H1 (cell line): ENCODE data around the gene BGLAP. TPM values are rescaled to one million over a fixed set of nuclear protein-coding genes. Genes with fewer than 3 reads are reported as not detected.

Experiments used
- CTCF ChIA-PET: fragments of 300-600 bp; sonication (Branson Sonifier 250); formaldehyde crosslinking; loops from one replicate; lab custom pipeline; 2021; ENCODE audit not compliant: partially characterized antibody; lab: Charles Lee
- POLR2A ChIA-PET: fragments of 300-600 bp; sonication (Branson Sonifier 250); formaldehyde crosslinking; loops from one replicate; lab custom pipeline; 2021; ENCODE audit warnings: inconsistent platforms; ENCODE audit not compliant: partially characterized antibody; lab: Charles Lee
- DNase-seq, 2 experiments: peaks; one replicate each; pipeline versions ENCODE4 v3.0.0 to v3.0.0-alpha.2; 2010 to 2022; ENCODE audit warnings: low spot score in 2 of 2, low read depth in 1 of 2, mixed read lengths in 1 of 2
- FAIRE-seq: peaks from 2 replicates; lab custom pipeline; 2011; peaks lifted over from hg19 to GRCh38; lab: Jason Lieb, UNC
- H2AFZ ChIP-seq: 2 replicates; pipeline ENCODE4 v1.8.1; 2012; ENCODE audit warnings: low read length, inconsistent platforms
- H2AK5ac ChIP-seq: 2 replicates; pipeline ENCODE4 v1.6.1; 2013; ENCODE audit warnings: low read depth, low read length
- H2BK120ac ChIP-seq: replicated peaks from 2 replicates; pipeline ENCODE3; 2013; ENCODE audit warnings: low read depth, low read length, inconsistent platforms
- H2BK12ac ChIP-seq: 2 replicates; pipeline ENCODE4 v1.6.1; 2013; ENCODE audit warnings: low read depth, low read length
- H2BK15ac ChIP-seq: 2 replicates; pipeline ENCODE4 v1.6.1; 2013; ENCODE audit warnings: low read length
- H2BK20ac ChIP-seq: 2 replicates; pipeline ENCODE4 v1.6.1; 2013; ENCODE audit warnings: low read length
- H2BK5ac ChIP-seq: 2 replicates; pipeline ENCODE4 v1.6.1; 2013; ENCODE audit warnings: low read depth, low read length
- H3K14ac ChIP-seq: 2 replicates; pipeline ENCODE4 v1.6.1; 2013; ENCODE audit warnings: inconsistent platforms; ENCODE audit not compliant: insufficient read length
- H3K18ac ChIP-seq: 2 replicates; pipeline ENCODE4 v1.6.1; 2013; ENCODE audit warnings: low read length; ENCODE audit errors: extremely low read depth
- H3K23ac ChIP-seq: 2 replicates; pipeline ENCODE4 v1.6.1; 2013; ENCODE audit warnings: inconsistent platforms; ENCODE audit not compliant: insufficient read length
- H3K23me2 ChIP-seq: 2 replicates; pipeline ENCODE4 v1.6.1; 2013; ENCODE audit warnings: low read depth, low read length
- H3K27ac ChIP-seq: 2 replicates; pipeline ENCODE4 v1.6.1; 2011; ENCODE audit warnings: low read depth, low read length, inconsistent platforms
- H3K27me3 ChIP-seq, 4 experiments: replicated peaks in 1 of 4; 1 replicate in 1 of 4; 2 replicates in 3 of 4; pipeline versions ENCODE4 v1.6.1 to v1.8.1; 2011 to 2013; ENCODE audit warnings: low read length in 3 of 4, mild to moderate bottlenecking in 3 of 4, inconsistent platforms in 2 of 4, mixed read lengths in 2 of 4, moderate library complexity in 1 of 4; ENCODE audit not compliant: control insufficient read depth in 3 of 4, insufficient read depth in 3 of 4; ENCODE audit errors: extremely low read depth in 1 of 4
- H3K36me3 ChIP-seq, 4 experiments: 2 replicates each; pipeline versions ENCODE4 v1.6.1 to v1.8.1; 2011 to 2013; ENCODE audit warnings: mild to moderate bottlenecking in 4 of 4, low read length in 3 of 4, moderate library complexity in 2 of 4, control low read depth in 1 of 4, inconsistent platforms in 1 of 4; ENCODE audit not compliant: insufficient read depth in 4 of 4, control insufficient read depth in 2 of 4
- H3K4ac ChIP-seq: replicated peaks from 2 replicates; pipeline ENCODE3; 2013; ENCODE audit warnings: low read length, low read depth, mixed read lengths, inconsistent platforms; ENCODE audit not compliant: insufficient read length
- H3K4me1 ChIP-seq, 4 experiments: replicated peaks in 1 of 4; 1 replicate in 1 of 4; 2 replicates in 3 of 4; pipeline versions ENCODE4 v1.6.1 to v1.8.1; 2011 to 2013; ENCODE audit warnings: low read length in 3 of 4, inconsistent platforms in 2 of 4, mixed read lengths in 1 of 4; ENCODE audit not compliant: insufficient read depth in 4 of 4, control insufficient read depth in 3 of 4
- H3K4me2 ChIP-seq, 2 experiments: 2 replicates each; pipeline versions ENCODE4 v1.6.1 to v1.8.1; 2011 to 2013; ENCODE audit warnings: low read depth in 2 of 2, low read length in 2 of 2, control low read depth in 1 of 2, inconsistent platforms in 1 of 2, mild to moderate bottlenecking in 1 of 2; ENCODE audit not compliant: insufficient read depth in 1 of 2
- H3K4me3 ChIP-seq, 4 experiments: fragments of 200-600, 300-600 bp in 1 of 4; sonication (generic), shearing (Covaris generic), sonication (Bioruptor Twin) in 1 of 4; 2 replicates each; pipeline versions ENCODE4 v1.5.1 to v1.8.1; 2011 to 2016; ENCODE audit warnings: low read length in 4 of 4, low read depth in 3 of 4, control low read depth in 2 of 4, inconsistent platforms in 2 of 4, mild to moderate bottlenecking in 2 of 4, mixed read lengths in 1 of 4, moderate library complexity in 1 of 4; ENCODE audit not compliant: insufficient read depth in 2 of 4; ENCODE audit errors: extremely low read depth in 1 of 4
- H3K56ac ChIP-seq: replicated peaks from 2 replicates; pipeline ENCODE3; 2013; ENCODE audit warnings: low read depth, mild to moderate bottlenecking, mixed read lengths, low read length, inconsistent platforms; ENCODE audit not compliant: insufficient read length
- H3K79me1 ChIP-seq: 2 replicates; pipeline ENCODE4 v1.6.1; 2013; ENCODE audit warnings: low read depth, low read length, control low read depth
- H3K79me2 ChIP-seq, 2 experiments: 2 replicates each; pipeline versions ENCODE4 v1.6.1 to v1.8.1; 2012 to 2013; ENCODE audit warnings: low read length in 2 of 2, mild to moderate bottlenecking in 2 of 2, inconsistent platforms in 1 of 2; ENCODE audit not compliant: insufficient read depth in 2 of 2, control insufficient read depth in 1 of 2
- H3K9ac ChIP-seq, 4 experiments: replicated peaks in 1 of 4; 1 replicate in 1 of 4; 2 replicates in 3 of 4; pipeline versions ENCODE4 v1.6.1 to v1.8.1; 2011 to 2013; ENCODE audit warnings: low read depth in 3 of 4, low read length in 3 of 4, control low read depth in 2 of 4, mild to moderate bottlenecking in 2 of 4, moderate library complexity in 2 of 4, inconsistent platforms in 1 of 4; ENCODE audit errors: extremely low read depth in 1 of 4
- H3K9me3 ChIP-seq, 2 experiments: 2 replicates each; pipeline versions ENCODE4 v1.6.1 to v1.8.1; 2012 to 2013; ENCODE audit warnings: mild to moderate bottlenecking in 2 of 2, moderate library complexity in 2 of 2, control low read depth in 1 of 2, inconsistent platforms in 1 of 2, low read depth in 1 of 2, low read length in 1 of 2, mixed read lengths in 1 of 2; ENCODE audit not compliant: insufficient read depth in 2 of 2
- H4K20me1 ChIP-seq, 2 experiments: replicated peaks in 1 of 2; 2 replicates each; pipeline versions ENCODE3 to v1.8.1; 2011 to 2013; ENCODE audit warnings: inconsistent platforms in 2 of 2, low read length in 2 of 2, mild to moderate bottlenecking in 1 of 2; ENCODE audit not compliant: insufficient read depth in 2 of 2, control insufficient read depth in 1 of 2
- H4K5ac ChIP-seq: 2 replicates; pipeline ENCODE4 v1.6.1; 2013; ENCODE audit warnings: low read length, low read depth, mixed read lengths, inconsistent platforms; ENCODE audit not compliant: insufficient read length
- H4K8ac ChIP-seq: 2 replicates; pipeline ENCODE4 v1.8.0; 2013; ENCODE audit warnings: mild to moderate bottlenecking, moderate library complexity, low read length, inconsistent platforms; ENCODE audit not compliant: insufficient read depth; ENCODE audit errors: extremely low read depth
- H4K91ac ChIP-seq: replicated peaks from 2 replicates; pipeline ENCODE3; 2013; ENCODE audit warnings: low read length, mixed read lengths, inconsistent platforms; ENCODE audit not compliant: insufficient read length
- FOSL1 ChIP-seq: IDR thresholded peaks from 2 replicates; pipeline ENCODE4 v1.6.1; 2011; ENCODE audit warnings: mild to moderate bottlenecking, low read depth, low read length, moderate library complexity; ENCODE audit not compliant: insufficient read depth
- GABPA ChIP-seq: IDR thresholded peaks from 2 replicates; pipeline ENCODE4 v1.6.1; 2011; ENCODE audit warnings: mild to moderate bottlenecking, low read length, moderate library complexity, borderline replicate concordance; ENCODE audit not compliant: insufficient read depth
- HDAC2 ChIP-seq, 2 experiments: fragments of 300-600 bp in 1 of 2; sonication (generic) in 1 of 2; IDR thresholded peaks; 2 replicates each; pipeline ENCODE4 v1.6.1; 2011 to 2012; ENCODE audit warnings: low read depth in 2 of 2, low read length in 2 of 2, mild to moderate bottlenecking in 2 of 2, moderate library complexity in 2 of 2, borderline replicate concordance in 1 of 2, inconsistent platforms in 1 of 2
- JUN ChIP-seq: IDR thresholded peaks from 2 replicates; pipeline ENCODE4 v1.6.1; 2011; ENCODE audit warnings: low read depth, mild to moderate bottlenecking, improper control_type of control experiment, low read length
- NRF1 ChIP-seq: IDR thresholded peaks from 2 replicates; pipeline ENCODE4 v1.6.1; 2011; ENCODE audit warnings: mild to moderate bottlenecking, low read depth, low read length, improper control_type of control experiment
- POLR2AphosphoS5 ChIP-seq: IDR thresholded peaks from 2 replicates; pipeline ENCODE4 v1.6.1; 2011; ENCODE audit warnings: low read depth, low read length
- SAP30 ChIP-seq: fragments of 300-600 bp; sonication (generic); IDR thresholded peaks from 2 replicates; pipeline ENCODE4 v1.7.1; 2012; ENCODE audit warnings: low read length, moderate library complexity, mild to moderate bottlenecking, inconsistent platforms; ENCODE audit not compliant: insufficient read depth, insufficient replicate concordance
- SIX5 ChIP-seq: IDR thresholded peaks from 2 replicates; pipeline ENCODE4 v1.6.1; 2011; ENCODE audit warnings: mild to moderate bottlenecking, low read depth, low read length
- SP1 ChIP-seq: IDR thresholded peaks from 2 replicates; pipeline ENCODE4 v1.6.1; 2011; ENCODE audit warnings: low read depth, low read length
- SRF ChIP-seq: IDR thresholded peaks from 2 replicates; pipeline ENCODE4 v1.6.1; 2011; ENCODE audit warnings: mild to moderate bottlenecking, low read depth, low read length, moderate library complexity
- YY1 ChIP-seq: IDR thresholded peaks from 2 replicates; pipeline ENCODE4 v1.6.1; 2011; ENCODE audit warnings: low read depth, mild to moderate bottlenecking, low read length
- WGBS, 2 experiments: shearing (Covaris generic) in 1 of 2; methylation state at CpG; one replicate each; pipeline versions ENCODE4 v1.1.6 to v1.1.7; 2013 to 2015; ENCODE audit warnings: low lambda C conversion rate in 2 of 2, mixed read lengths in 2 of 2, inconsistent platforms in 1 of 2, low coverage in 1 of 2, missing lambda C conversion rate in 1 of 2; ENCODE audit not compliant: insufficient replicate concordance in 2 of 2, insufficient coverage in 1 of 2, insufficient read length in 1 of 2; ENCODE audit errors: extremely low coverage in 1 of 2, missing lambda C conversion rate in 1 of 2; 5-methylcytosine and 5-hydroxymethylcytosine counted together
- polyA plus RNA-seq, 7 experiments: library from polyadenylated mRNA; depleted of rRNA in 3 of 7; stranded (reverse) in 5 of 7; unstranded in 2 of 7; fragments of >200 nt in 5 of 7; fragments of 200-250 nt in 2 of 7; gene quantifications; 1 replicate in 5 of 7; 2 replicates in 1 of 7; 4 replicates in 1 of 7; pipeline versions ENCODE4 v1.2.1 to v1.2.3, GENCODE V29; 2011 to 2013; ENCODE audit warnings: missing spikeins in 2 of 7, mixed read lengths in 2 of 7
- total RNA-seq: library from RNA; stranded (reverse); fragmentation: NEBNext Ultra II Directional; extraction: Animal tissue kit (Norgen Biotek cat#: 25700); gene quantifications from 2 replicates; pipeline ENCODE4 v1.2.1, GENCODE V29; 2021
- TF ChIP-seq, protein P1 (sequence below): IDR thresholded peaks from 2 replicates; pipeline ENCODE4 v1.6.1; 2012; ENCODE audit warnings: low read length, inconsistent platforms

The BGLAP gene
- total and polyA plus RNA-seq, 2 of the 8 experiments (the other 6 are each of a cell fraction or from before 2014, with no cell fraction given): 1.2 to 1.5 TPM

DNA sequence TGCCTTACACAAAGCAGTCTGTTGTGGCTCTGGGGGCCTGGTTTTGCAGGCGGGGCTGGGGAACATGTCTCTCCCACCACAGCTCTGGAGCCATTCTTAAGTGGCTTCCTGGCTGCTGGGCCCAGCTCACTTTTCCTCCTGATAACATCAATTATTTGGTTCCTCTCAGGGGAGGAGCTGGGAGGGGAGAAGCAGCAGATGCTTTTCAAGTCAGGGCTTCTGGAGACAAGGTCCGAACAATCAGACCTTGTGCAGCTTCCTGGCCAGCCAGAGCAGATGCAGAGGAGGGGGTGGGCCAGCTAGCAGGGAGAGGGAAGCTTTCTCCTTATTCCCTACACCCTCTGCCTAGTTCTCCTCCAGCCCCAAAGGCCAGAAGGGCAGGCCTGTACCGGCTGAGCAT lies 9.5 kb downstream of the BGLAP start:
- Histone ChIP-seq H4K91ac (no peak overlapping the region), H3K14ac (no peak overlapping the region), H2BK12ac (no peak overlapping the region), H3K27ac (no peak overlapping the region), H3K4me3 (no peak overlapping the region), H3K4me2 (no peak overlapping the region), H3K9ac (no peak overlapping the region), H3K23ac (no peak overlapping the region), H2AK5ac (no peak overlapping the region), H2BK20ac (no peak overlapping the region), H4K5ac (no peak overlapping the region), H3K4me1 (peaks cover 0 to 14% (median 6%) of the 10 kb centered on the region in 4 experiments), H3K23me2 (no peaks in the 10 kb centered on the region), H3K56ac (no peak overlapping the region), H3K79me2 (no peaks in the 10 kb centered on the region), H3K4ac (no peak overlapping the region), H3K36me3 (peaks cover 29 to 66% (median 47%) of the 10 kb centered on the region in 4 experiments), H3K79me1 (no peaks in the 10 kb centered on the region; the same call in 1 of the 2 replicates), H2BK120ac (no peak overlapping the region), H3K27me3 (no peaks in the 10 kb centered on the region), H2AFZ (no peak overlapping the region), H4K8ac (no peak overlapping the region; the same call in 1 of the 2 replicates), H3K18ac (no peak overlapping the region), H2BK15ac (no peak overlapping the region), H2BK5ac (no peak overlapping the region), H4K20me1 (peaks cover 0 to 4% of the 10 kb centered on the region in 2 experiments), H3K9me3 (no peaks in the 10 kb centered on the region)
- WGBS, 2 experiments: 93% methylated on average over 3 of the region's 3 CpGs; no CpG with 5 or more reads in 1 of the 2 experiments
- DNase-seq (no peak), FAIRE-seq (no peak)
- ChIA-PET POLR2A (interaction anchor here (0.5 to 11.8 kb wide), 10 partner anchors 9 to 113 kb away, joined by 3 to 102 read pairs (median 4); partner anchors contain the start of genes BGLAP, PMF1, SMG5 and TMEM79), CTCF (interaction anchor here (0.6 to 47.2 kb wide), 13 partner anchors 10 to 521 kb away, joined by 3 to 1265 read pairs (median 7); partner anchors contain the start of gene SEMA4A)
- TF ChIP-seq POLR2AphosphoS5 (no peak), SIX5 (no peak), HDAC2 (IDR thresholded peaks at IDR 0.05; ENCODE audit: borderline replicate concordance in 1 of 2, low read depth in 2 of 2, low read length in 2 of 2) (no peak), SAP30 (no peak), FOSL1 (no peak), NRF1 (no peak), SRF (no peak), SP1 (no peak), JUN (no peak), YY1 (no peak), GABPA (no peak)
- TF ChIP-seq, protein P1, sequence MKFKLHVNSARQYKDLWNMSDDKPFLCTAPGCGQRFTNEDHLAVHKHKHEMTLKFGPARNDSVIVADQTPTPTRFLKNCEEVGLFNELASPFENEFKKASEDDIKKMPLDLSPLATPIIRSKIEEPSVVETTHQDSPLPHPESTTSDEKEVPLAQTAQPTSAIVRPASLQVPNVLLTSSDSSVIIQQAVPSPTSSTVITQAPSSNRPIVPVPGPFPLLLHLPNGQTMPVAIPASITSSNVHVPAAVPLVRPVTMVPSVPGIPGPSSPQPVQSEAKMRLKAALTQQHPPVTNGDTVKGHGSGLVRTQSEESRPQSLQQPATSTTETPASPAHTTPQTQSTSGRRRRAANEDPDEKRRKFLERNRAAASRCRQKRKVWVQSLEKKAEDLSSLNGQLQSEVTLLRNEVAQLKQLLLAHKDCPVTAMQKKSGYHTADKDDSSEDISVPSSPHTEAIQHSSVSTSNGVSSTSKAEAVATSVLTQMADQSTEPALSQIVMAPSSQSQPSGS: no peak
